ENCODE results near the gene RPS18.

- TF ChIP-seq NFIC (IDR thresholded peaks at IDR 0.05) (no peak), TAF1 (IDR thresholded peaks at IDR 0.05; ENCODE audit: low read depth) (no peak)
These were observed 41.3 kb downstream of the RPS18 start for GRCh38 chr6:33313105-33313708.

Data from Ishikawa (cell line).